ENCODE measurements around the gene POLD1.

DNA sequence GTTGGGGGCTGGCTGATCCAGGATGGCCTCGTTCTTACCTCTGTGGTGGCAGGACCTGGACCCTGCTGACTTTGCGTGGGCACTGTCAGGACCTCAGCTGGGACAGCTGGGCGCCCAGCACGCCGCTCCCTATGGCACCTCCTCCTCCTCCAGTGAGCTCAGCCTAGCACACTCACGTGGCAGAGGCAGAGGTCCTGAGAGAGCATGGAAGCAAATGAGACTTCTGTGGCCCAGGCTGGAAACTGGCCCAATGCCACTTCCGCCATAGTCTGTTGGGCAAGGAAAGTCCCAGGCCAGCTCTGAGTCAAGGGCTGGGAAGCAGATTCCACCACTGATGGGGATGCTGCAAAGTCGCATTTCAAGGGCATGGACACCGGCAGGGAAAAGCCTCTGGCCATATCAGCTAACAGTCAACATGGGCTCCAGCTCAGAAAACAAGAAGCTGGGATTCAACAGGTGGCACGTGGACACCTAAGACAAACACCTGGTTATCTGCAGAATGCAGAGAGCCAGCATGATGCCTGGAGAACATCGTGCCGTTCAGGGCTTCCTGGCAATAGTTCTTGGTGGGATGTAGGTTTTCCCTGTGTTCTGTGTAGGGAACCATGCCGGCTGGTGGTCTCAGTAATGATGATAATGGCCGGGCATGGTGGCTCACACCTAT lies 65.2 kb downstream of the POLD1 start:
- TF ChIP-seq, protein P1, sequence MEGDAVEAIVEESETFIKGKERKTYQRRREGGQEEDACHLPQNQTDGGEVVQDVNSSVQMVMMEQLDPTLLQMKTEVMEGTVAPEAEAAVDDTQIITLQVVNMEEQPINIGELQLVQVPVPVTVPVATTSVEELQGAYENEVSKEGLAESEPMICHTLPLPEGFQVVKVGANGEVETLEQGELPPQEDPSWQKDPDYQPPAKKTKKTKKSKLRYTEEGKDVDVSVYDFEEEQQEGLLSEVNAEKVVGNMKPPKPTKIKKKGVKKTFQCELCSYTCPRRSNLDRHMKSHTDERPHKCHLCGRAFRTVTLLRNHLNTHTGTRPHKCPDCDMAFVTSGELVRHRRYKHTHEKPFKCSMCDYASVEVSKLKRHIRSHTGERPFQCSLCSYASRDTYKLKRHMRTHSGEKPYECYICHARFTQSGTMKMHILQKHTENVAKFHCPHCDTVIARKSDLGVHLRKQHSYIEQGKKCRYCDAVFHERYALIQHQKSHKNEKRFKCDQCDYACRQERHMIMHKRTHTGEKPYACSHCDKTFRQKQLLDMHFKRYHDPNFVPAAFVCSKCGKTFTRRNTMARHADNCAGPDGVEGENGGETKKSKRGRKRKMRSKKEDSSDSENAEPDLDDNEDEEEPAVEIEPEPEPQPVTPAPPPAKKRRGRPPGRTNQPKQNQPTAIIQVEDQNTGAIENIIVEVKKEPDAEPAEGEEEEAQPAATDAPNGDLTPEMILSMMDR (IDR thresholded peaks at IDR 0.05): no peak
- no peak for TF ChIP-seq POLR2A (IDR thresholded peaks at IDR 0.05)
